Keratinocyte (primary cell): ENCODE data around the gene LCA5. TPM values are rescaled to one million over a fixed set of nuclear protein-coding genes. Genes with fewer than 3 reads are reported as not detected.
A peak's percentile ranks its signal among the peaks of the same experiment; 100 is the strongest.

Experiments
- DNase-seq: peaks from one replicate; pipeline ENCODE4 v3.0.0-alpha.2; 2011; ENCODE audit warnings: low read depth, missing footprints, low spot score
- FAIRE-seq: peaks from 2 replicates; lab custom pipeline; 2011; peaks lifted over from hg19 to GRCh38; lab: Jason Lieb, UNC
- H2AFZ ChIP-seq: 2 replicates; pipeline ENCODE4 v1.6.0; 2012; ENCODE audit warnings: low read length, control low read depth, inconsistent platforms; ENCODE audit not compliant: control insufficient read depth
- H3K27ac ChIP-seq: 2 replicates; pipeline ENCODE4 v1.5.1; 2011; ENCODE audit warnings: low read length; ENCODE audit not compliant: control insufficient read depth, insufficient read depth
- H3K27me3 ChIP-seq: 3 replicates; pipeline ENCODE4 v1.6.0; 2011; ENCODE audit warnings: low read length; ENCODE audit not compliant: control insufficient read depth, insufficient read depth; ENCODE audit errors: extremely low read depth
- H3K36me3 ChIP-seq, 2 experiments: 2 replicates in 1 of 2; 3 replicates in 1 of 2; pipeline ENCODE4 v1.5.1; 2011; ENCODE audit warnings: low read length in 2 of 2, mild to moderate bottlenecking in 1 of 2; ENCODE audit not compliant: control insufficient read depth in 2 of 2, insufficient read depth in 2 of 2; ENCODE audit errors: extremely low read depth in 1 of 2
- H3K4me1 ChIP-seq: 3 replicates; pipeline ENCODE4 v1.5.1; 2011; ENCODE audit warnings: low read length; ENCODE audit not compliant: control insufficient read depth, insufficient read depth; ENCODE audit errors: extremely low read depth
- H3K4me2 ChIP-seq: 3 replicates; pipeline ENCODE4 v1.6.0; 2011; ENCODE audit warnings: low read depth, low read length; ENCODE audit not compliant: control insufficient read depth, insufficient read depth; ENCODE audit errors: extremely low read depth
- H3K4me3 ChIP-seq, 3 experiments: fragments of 200-600 bp in 1 of 3; sonication (generic) in 1 of 3; 2 replicates in 2 of 3; 3 replicates in 1 of 3; pipeline ENCODE4 v1.5.1; 2011 to 2016; ENCODE audit warnings: low read length in 3 of 3, mild to moderate bottlenecking in 3 of 3, control low read depth in 2 of 3, inconsistent platforms in 1 of 3, low read depth in 1 of 3, mixed read lengths in 1 of 3, mixed run types in 1 of 3, moderate library complexity in 1 of 3; ENCODE audit not compliant: control insufficient read depth in 2 of 3, insufficient read depth in 2 of 3; ENCODE audit errors: extremely low read depth in 1 of 3
- H3K79me2 ChIP-seq: 2 replicates; pipeline ENCODE4 v1.6.0; 2012; ENCODE audit warnings: low read length; ENCODE audit not compliant: control insufficient read depth, insufficient read depth
- H3K9ac ChIP-seq: 3 replicates; pipeline ENCODE4 v1.6.0; 2011; ENCODE audit warnings: low read length; ENCODE audit not compliant: control insufficient read depth, insufficient read depth; ENCODE audit errors: extremely low read depth
- H3K9me1 ChIP-seq: 3 replicates; pipeline ENCODE4 v1.6.0; 2011; ENCODE audit warnings: low read length; ENCODE audit not compliant: control insufficient read depth, insufficient read depth; ENCODE audit errors: extremely low read depth
- H3K9me3 ChIP-seq: 2 replicates; pipeline ENCODE4 v1.5.1; 2012; ENCODE audit warnings: low read depth, low read length; ENCODE audit not compliant: control insufficient read depth
- H4K20me1 ChIP-seq: 3 replicates; pipeline ENCODE4 v1.6.0; 2011; ENCODE audit warnings: low read length; ENCODE audit not compliant: control insufficient read depth, insufficient read depth; ENCODE audit errors: extremely low read depth
- CTCF ChIP-seq, 3 experiments: IDR thresholded peaks in 1 of 3; conservative IDR thresholded peaks in 1 of 3; optimal IDR thresholded peaks in 1 of 3; 2 replicates in 2 of 3; 3 replicates in 1 of 3; pipeline versions ENCODE3 to v1.5.1; 2011; ENCODE audit warnings: low read length in 3 of 3, mild to moderate bottlenecking in 3 of 3, moderate library complexity in 2 of 3, control low read depth in 1 of 3, inconsistent platforms in 1 of 3; ENCODE audit not compliant: insufficient read depth in 2 of 3; ENCODE audit errors: extremely low read depth in 1 of 3
- EZH2 ChIP-seq: IDR thresholded peaks from one replicate; pipeline ENCODE4 v1.6.1; 2012; ENCODE audit warnings: inconsistent platforms, mild to moderate bottlenecking, low read length, moderate library complexity
- dilution Hi-C: fragments of 300-500 bp; cut with MboI; formaldehyde crosslinking; loops from one replicate; pipeline ENCODE4 v1.7.0; 2020; ENCODE audit warnings: low sequenced_read_pairs; ENCODE audit not compliant: extremely low pct_ligation_motif_present
- polyA plus RNA-seq, 5 experiments: library from polyadenylated mRNA; depleted of rRNA in 3 of 5; stranded (reverse) in 3 of 5; stranded (forward) in 1 of 5; unstranded in 1 of 5; fragments of >200 nt; gene quantifications; 1 replicate in 1 of 5; 2 replicates in 3 of 5; 3 replicates in 1 of 5; pipeline versions ENCODE4 v1.2.1 to v1.2.3, GENCODE V29; 2011 to 2012; ENCODE audit warnings: missing spikeins in 2 of 5, low read depth in 1 of 5, low replicate concordance in 1 of 5

LCA5 gene
- polyA plus RNA-seq, 1 donor (not counting 4 experiments of a cell fraction or from before 2014, with no cell fraction given) = 1.6 TPM

DNA sequence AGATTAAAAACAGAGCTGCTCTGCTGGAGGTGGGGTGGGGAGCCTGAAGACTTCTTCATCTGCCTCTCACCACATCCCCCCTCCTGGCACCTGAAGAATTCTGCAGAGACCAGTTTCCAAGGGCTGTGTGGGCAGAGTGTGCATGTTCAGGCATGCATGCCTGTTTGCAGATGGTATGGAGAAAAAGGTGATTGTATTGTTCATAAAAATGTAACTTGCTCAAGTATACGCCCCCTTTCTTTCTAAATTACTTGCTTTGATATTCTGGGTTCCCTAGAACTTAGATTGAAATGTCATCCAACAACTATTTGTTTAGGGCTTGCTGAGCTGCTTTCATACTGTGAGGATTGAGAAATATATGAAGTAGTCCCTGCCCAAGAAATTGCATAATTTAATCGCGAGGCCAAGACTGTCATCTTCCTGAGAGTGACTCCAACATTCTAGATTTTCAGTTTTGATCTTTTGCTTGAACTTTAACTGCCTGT, 83.6 kb downstream of the LCA5 start:
- Histone ChIP-seq H3K9me3 (no peaks in the 10 kb centered on the region), H3K36me3 (no peaks in the 10 kb centered on the region), H3K4me2 (peak overlapping the region; percentile 62), H2AFZ (peak overlapping the region; percentile 92), H3K9me1 (no peaks in the 10 kb centered on the region), H4K20me1 (no peaks in the 10 kb centered on the region), H3K4me3 (peak overlapping the region in 1 of 3 experiments; percentile 16), H3K4me1 (peaks cover 16% of the 10 kb centered on the region), H3K27ac (peak overlapping the region; percentile 56), H3K27me3 (no peaks in the 10 kb centered on the region), H3K79me2 (no peaks in the 10 kb centered on the region), H3K9ac (no peak overlapping the region)
- DNase-seq (peak; percentile 98), FAIRE-seq (peak; percentile 93)
- no peak for TF ChIP-seq EZH2
- TF ChIP-seq CTCF (optimal IDR thresholded peaks at IDR 0.05 in 1 of 3, IDR thresholded peaks at IDR 0.05 in 1 of 3, conservative IDR thresholded peaks at IDR 0.05 in 1 of 3; ENCODE audit: extremely low read depth in 1 of 3, insufficient read depth in 2 of 3, low read length in 3 of 3) = no peak
- dilution Hi-C loops = no loop called here

- no peak overlapping the region for H3K4me2 ChIP-seq
- no peaks in the 10 kb centered on the region for H3K27me3 ChIP-seq
- dilution Hi-C loops = no loop called here
- no peak overlapping the region for H3K27ac ChIP-seq
- FAIRE-seq = no peak
- H3K4me3 ChIP-seq = no peak overlapping the region
- no peaks in the 10 kb centered on the region for H3K9me1 ChIP-seq
- no peaks in the 10 kb centered on the region for H4K20me1 ChIP-seq
- no peak overlapping the region for H3K9ac ChIP-seq
- DNase-seq = no peak
- peaks cover 16% of the 10 kb centered on the region for H3K4me1 ChIP-seq
- H3K9me3 ChIP-seq = no peaks in the 10 kb centered on the region
- H3K79me2 ChIP-seq = no peaks in the 10 kb centered on the region
- no peaks in the 10 kb centered on the region for H3K36me3 ChIP-seq
- TF ChIP-seq EZH2 = no peak
- no peak for TF ChIP-seq CTCF (optimal IDR thresholded peaks at IDR 0.05 in 1 of 3, IDR thresholded peaks at IDR 0.05 in 1 of 3, conservative IDR thresholded peaks at IDR 0.05 in 1 of 3; ENCODE audit: extremely low read depth in 1 of 3, insufficient read depth in 2 of 3, low read length in 3 of 3)
- H2AFZ ChIP-seq = no peak overlapping the region
Measured at GRCh38 chr6:79450984-79451383, 86.2 kb downstream of the LCA5 start.
